HEK293 (cell line): ENCODE data around the gene MALAT1.

ENCODE experiments used
- CTCF ChIA-PET: fragments of 350-600 bp; formaldehyde crosslinking; extraction: SDS; loops from one replicate; lab custom pipeline; 2021; ENCODE audit warnings: antibody characterized with exemption; lab: Yijun Ruan, JAX
- POLR2A ChIA-PET: fragments of 300-600 bp; formaldehyde crosslinking; extraction: SDS; loops from one replicate; lab custom pipeline; 2020; ENCODE audit warnings: antibody characterized with exemption, inconsistent platforms; lab: Yijun Ruan, JAX
- H3K27ac ChIP-seq: fragments of 200-500 bp; sonication (Bioruptor generic); 2 replicates; pipeline ENCODE4 v1.5.1; 2014; ENCODE audit warnings: low read depth, low read length, control low read depth, inconsistent platforms; ENCODE audit errors: extremely low read depth
- H3K36me3 ChIP-seq, 2 experiments: fragments of 200-500 bp in 1 of 2; sonication (Bioruptor generic) in 1 of 2; 1 replicate in 1 of 2; 2 replicates in 1 of 2; pipeline ENCODE4 v1.5.1; 2014 to 2017; ENCODE audit warnings: inconsistent platforms in 2 of 2, low read length in 2 of 2; ENCODE audit not compliant: control insufficient read depth in 2 of 2, insufficient read depth in 1 of 2
- H3K4me1 ChIP-seq: fragments of 200-500 bp; sonication (Bioruptor generic); 2 replicates; pipeline ENCODE4 v1.5.1; 2014; ENCODE audit warnings: mild to moderate bottlenecking, low read length, inconsistent platforms; ENCODE audit not compliant: control insufficient read depth, insufficient read depth
- H3K4me3 ChIP-seq: 2 replicates; pipeline ENCODE4 v1.5.1; 2011; ENCODE audit warnings: low read depth, mild to moderate bottlenecking, control low read depth, low read length, moderate library complexity
- H3K9me3 ChIP-seq: fragments of 200-500 bp; sonication (Bioruptor generic); 2 replicates; pipeline ENCODE4 v1.5.1; 2014; ENCODE audit warnings: low read depth, low read length, inconsistent platforms; ENCODE audit not compliant: control insufficient read depth, insufficient read depth
- FEZF1 ChIP-seq: fragments of 450-650 bp; formaldehyde crosslinking; IDR thresholded peaks from 2 replicates; pipeline ENCODE4 v1.5.1; 2016; ENCODE audit warnings: missing biosample characterization, missing genetic modification characterization
- GLI4 ChIP-seq: fragments of 450-650 bp; formaldehyde crosslinking; IDR thresholded peaks from 2 replicates; pipeline ENCODE4 v1.5.1; 2016; ENCODE audit warnings: missing biosample characterization, missing genetic modification characterization
- INSM2 ChIP-seq: fragments of 450-650 bp; formaldehyde crosslinking; IDR thresholded peaks from 2 replicates; pipeline ENCODE4 v1.5.1; 2016; ENCODE audit warnings: missing biosample characterization, missing genetic modification characterization
- MZF1 ChIP-seq: fragments of 450-650 bp; formaldehyde crosslinking; IDR thresholded peaks from 2 replicates; pipeline ENCODE4 v1.5.1; 2017; ENCODE audit warnings: missing biosample characterization, missing genetic modification characterization, borderline replicate concordance
- ZBTB11 ChIP-seq: fragments of 450-650 bp; formaldehyde crosslinking; conservative IDR thresholded peaks from 2 replicates; pipeline ENCODE4 v1.5.1; 2016; ENCODE audit warnings: low read depth, missing biosample characterization, missing genetic modification characterization
- ZFHX2 ChIP-seq: fragments of 450-650 bp; formaldehyde crosslinking; conservative IDR thresholded peaks from 2 replicates; pipeline ENCODE4 v1.5.1; 2016; ENCODE audit warnings: missing biosample characterization, missing genetic modification characterization
- ZFP37 ChIP-seq: fragments of 450-650 bp; formaldehyde crosslinking; IDR thresholded peaks from 2 replicates; pipeline ENCODE4 v1.5.1; 2016; ENCODE audit warnings: missing biosample characterization, missing genetic modification characterization
- ZFP69B ChIP-seq: fragments of 450-650 bp; formaldehyde crosslinking; IDR thresholded peaks from 2 replicates; pipeline ENCODE4 v1.5.1; 2016; ENCODE audit warnings: missing biosample characterization, missing genetic modification characterization
- ZNF184 ChIP-seq: fragments of 450-650 bp; IDR thresholded peaks from 2 replicates; pipeline ENCODE4 v1.5.1; 2018; ENCODE audit warnings: missing biosample characterization, mild to moderate bottlenecking, missing genetic modification characterization
- ZNF2 ChIP-seq: fragments of 450-650 bp; formaldehyde crosslinking; IDR thresholded peaks from 2 replicates; pipeline ENCODE4 v1.5.1; 2016; ENCODE audit warnings: missing biosample characterization, missing genetic modification characterization
- ZNF248 ChIP-seq: fragments of 450-650 bp; formaldehyde crosslinking; IDR thresholded peaks from 2 replicates; pipeline ENCODE4 v1.5.1; 2017; ENCODE audit warnings: missing biosample characterization, missing genetic modification characterization
- ZNF280D ChIP-seq: fragments of 450-650 bp; formaldehyde crosslinking; IDR thresholded peaks from 2 replicates; pipeline ENCODE4 v1.5.1; 2016; ENCODE audit warnings: missing biosample characterization, missing genetic modification characterization
- ZNF324 ChIP-seq: fragments of 450-650 bp; formaldehyde crosslinking; IDR thresholded peaks from 2 replicates; pipeline ENCODE4 v1.5.1; 2016; ENCODE audit warnings: missing biosample characterization, missing genetic modification characterization
- ZNF404 ChIP-seq: fragments of 450-650 bp; formaldehyde crosslinking; IDR thresholded peaks from 2 replicates; pipeline ENCODE4 v1.5.1; 2017; ENCODE audit warnings: missing biosample characterization, missing genetic modification characterization
- ZNF423 ChIP-seq: fragments of 450-650 bp; formaldehyde crosslinking; IDR thresholded peaks from 2 replicates; pipeline ENCODE4 v1.5.1; 2016; ENCODE audit warnings: missing biosample characterization, missing genetic modification characterization
- ZNF510 ChIP-seq: fragments of 450-650 bp; formaldehyde crosslinking; IDR thresholded peaks from 2 replicates; pipeline ENCODE4 v1.5.1; 2018; ENCODE audit warnings: mild to moderate bottlenecking, missing genetic modification characterization, missing biosample characterization; ENCODE audit not compliant: insufficient replicate concordance
- ZNF521 ChIP-seq: fragments of 450-650 bp; formaldehyde crosslinking; IDR thresholded peaks from 2 replicates; pipeline ENCODE4 v1.5.1; 2017; ENCODE audit warnings: missing biosample characterization, mild to moderate bottlenecking, missing genetic modification characterization
- ZNF548 ChIP-seq: fragments of 450-650 bp; formaldehyde crosslinking; IDR thresholded peaks from 2 replicates; pipeline ENCODE4 v1.5.1; 2016; ENCODE audit warnings: missing biosample characterization, missing genetic modification characterization
- ZNF776 ChIP-seq: fragments of 450-650 bp; formaldehyde crosslinking; IDR thresholded peaks from 2 replicates; pipeline ENCODE4 v1.5.0; 2017; ENCODE audit warnings: missing biosample characterization, missing genetic modification characterization, borderline replicate concordance
- ZSCAN4 ChIP-seq: fragments of 450-650 bp; formaldehyde crosslinking; IDR thresholded peaks from 2 replicates; pipeline ENCODE4 v1.5.1; 2017; ENCODE audit warnings: missing biosample characterization, missing genetic modification characterization

Gene MALAT1

GRCh38 chr11:65548395-65548794 lies 49.5 kb downstream of the MALAT1 start:
- H3K9me3 ChIP-seq = no peaks in the 10 kb centered on the region
- no peaks in the 10 kb centered on the region; the same call in 1 of the 2 replicates for H3K4me1 ChIP-seq
- H3K4me3 ChIP-seq = no peak overlapping the region
- no peak overlapping the region for H3K27ac ChIP-seq
- TF ChIP-seq MZF1 (tag by site-specific recombination) (no peak), ZNF280D (tag by site-specific recombination) (no peak), ZFP69B (tag by site-specific recombination) (no peak)
- TF ChIP-seq, all 188 proteins: peak for 0
- POLR2A ChIA-PET = interaction anchor here (1.2 to 3.0 kb wide), 3 partner anchors 8 to 33 kb away, joined by 3 to 9 read pairs (median 4); no protein-coding TSS in a partner anchor
- CTCF ChIA-PET = interaction anchor here (0.7 to 1.9 kb wide), 3 partner anchors 25 to 219 kb away, joined by 3 to 7 read pairs (median 4); no protein-coding TSS in a partner anchor
- peaks cover 5 to 78% of the 10 kb centered on the region in 2 experiments; a peak in 2 of 3 replicates for H3K36me3 ChIP-seq

- ChIA-PET POLR2A (interaction anchor here (0.7 to 3.0 kb wide), 5 partner anchors 9 to 76 kb away, joined by 3 to 9 read pairs (median 5); partner anchors contain the start of gene ZNRD2), CTCF (interaction anchor here (0.7 to 1.9 kb wide), 3 partner anchors 24 to 219 kb away, joined by 3 to 7 read pairs (median 4); no protein-coding TSS in a partner anchor)
- no peak overlapping the region for H3K4me3 ChIP-seq
- peaks cover 5 to 74% of the 10 kb centered on the region in 2 experiments; a peak in 2 of 3 replicates for H3K36me3 ChIP-seq
- no peaks in the 10 kb centered on the region for H3K9me3 ChIP-seq
- no peak for TF ChIP-seq ZNF510 (tag by site-specific recombination)
- TF ChIP-seq ZSCAN4 (tag by site-specific recombination) = no peak
- TF ChIP-seq INSM2 (tag by site-specific recombination) = no peak
- TF ChIP-seq ZFHX2 (tag by site-specific recombination) = no peak
- no peak for TF ChIP-seq ZNF184 (tag by site-specific recombination)
- no peaks in the 10 kb centered on the region; the same call in 1 of the 2 replicates for H3K4me1 ChIP-seq
- no peak overlapping the region for H3K27ac ChIP-seq
Observed at GRCh38 chr11:65549096-65549495, 50.3 kb downstream of the MALAT1 start.

GRCh38 chr11:65551572-65552387 lies 52.9 kb downstream of the MALAT1 start:
- Histone ChIP-seq H3K27ac (no peak overlapping the region), H3K4me3 (no peak overlapping the region), H3K36me3 (peaks cover 5 to 55% of the 10 kb centered on the region in 2 experiments; a peak in 2 of 3 replicates), H3K9me3 (no peaks in the 10 kb centered on the region), H3K4me1 (no peaks in the 10 kb centered on the region; the same call in 1 of the 2 replicates)
- POLR2A ChIA-PET = interaction anchor here (0.5 to 2.7 kb wide), 9 partner anchors 11 to 477 kb away, joined by 3 to 9 read pairs (median 4); partner anchors contain the start of genes MALAT1, SCYL1 and ZNRD2
- CTCF ChIA-PET = interaction anchor here (0.5 to 4.3 kb wide), 23 partner anchors 9 to 881 kb away, joined by 3 to 53 read pairs (median 4); partner anchors contain the start of genes FAM89B, PCNX3 and ZNRD2
- TF ChIP-seq ZNF324 (tag by site-specific recombination) = no peak
- TF ChIP-seq ZNF2 = no peak
- no peak for TF ChIP-seq ZNF548
- TF ChIP-seq ZNF423 (tag by site-specific recombination) = no peak
- TF ChIP-seq ZBTB11 (tag by site-specific recombination) = no peak
- no peak for TF ChIP-seq ZNF521 (tag by site-specific recombination)
- no peak for TF ChIP-seq GLI4 (tag by site-specific recombination)
- no peak for TF ChIP-seq ZNF776
- peak; percentile 12; the same call in 1 of the 2 replicates for TF ChIP-seq FEZF1 (tag by site-specific recombination)
- no peak for TF ChIP-seq ZNF248
- TF ChIP-seq ZFP37 = no peak
- TF ChIP-seq ZNF404 (tag by site-specific recombination) = no peak
